OCI-LY7 (cell line): ENCODE measurements around the gene TMEM38A. TPM values are rescaled to one million over a fixed set of nuclear protein-coding genes. Genes with fewer than 3 reads are reported as not detected.

ENCODE experiments used
- Bru-seq: library from RNA; stranded (reverse); fragments of 400-500 nt; gene quantifications from one replicate; lab custom pipeline; 2021; lab: Mats Ljungman, UMichigan
- BruChase-seq, 2 experiments: library from RNA; stranded (reverse); fragments of 400-500 nt; gene quantifications; one replicate each; lab custom pipeline; 2021; lab: Mats Ljungman, UMichigan
- BruUV-seq: library from RNA; stranded (reverse); fragments of 400-500 nt; replicated peaks from 2 replicates; lab custom pipeline; 2021; lab: Mats Ljungman, UMichigan
- CTCF ChIA-PET: fragments of 300-600 bp; sonication (Branson Sonifier 250); formaldehyde crosslinking; loops from one replicate; lab custom pipeline; 2022; ENCODE audit warnings: antibody characterized with exemption; ENCODE audit not compliant: unreplicated experiment; lab: Charles Lee
- POLR2A ChIA-PET: fragments of 300-600 bp; sonication (Branson Sonifier 250); formaldehyde crosslinking; loops from one replicate; lab custom pipeline; 2022; ENCODE audit warnings: antibody characterized with exemption; lab: Charles Lee
- DNase-seq: peaks from one replicate; pipeline ENCODE4 v3.0.0-alpha.2; 2015; ENCODE audit warnings: low spot score
- H2AFZ ChIP-seq: fragments of 200-600 bp; sonication (generic), shearing (Covaris generic); 2 replicates; pipeline ENCODE4 v1.6.1; 2014; ENCODE audit warnings: mild to moderate bottlenecking, antibody characterized with exemption, low read length, moderate library complexity
- H3K27ac ChIP-seq: fragments of 200-600 bp; sonication (generic); 2 replicates; pipeline ENCODE4 v1.5.1; 2014; ENCODE audit warnings: mixed run types, low read depth, mild to moderate bottlenecking, moderate library complexity, low read length, inconsistent platforms; ENCODE audit not compliant: poor library complexity, severe bottlenecking
- H3K36me3 ChIP-seq: fragments of 200-600 bp; sonication (generic); 2 replicates; pipeline ENCODE4 v1.6.1; 2014; ENCODE audit warnings: mild to moderate bottlenecking, antibody characterized with exemption, low read length, moderate library complexity, mixed read lengths; ENCODE audit not compliant: insufficient read depth
- H3K4me1 ChIP-seq: fragments of 200-600 bp; sonication (generic); 2 replicates; pipeline ENCODE4 v1.5.1; 2014; ENCODE audit warnings: mild to moderate bottlenecking, low read length; ENCODE audit not compliant: insufficient read depth, poor library complexity, severe bottlenecking
- H3K4me2 ChIP-seq: fragments of 200-600 bp; sonication (generic); 2 replicates; pipeline ENCODE4 v1.6.1; 2014; ENCODE audit warnings: mild to moderate bottlenecking, low read length
- H3K4me3 ChIP-seq: fragments of 200-600 bp; sonication (generic); 2 replicates; pipeline ENCODE4 v1.5.1; 2014; ENCODE audit warnings: mild to moderate bottlenecking, low read depth, low read length; ENCODE audit not compliant: poor library complexity, severe bottlenecking
- H3K79me2 ChIP-seq: fragments of 200-600 bp; sonication (generic); 2 replicates; pipeline ENCODE4 v1.6.1; 2016; ENCODE audit warnings: low read depth, mild to moderate bottlenecking, low read length, moderate library complexity, mixed read lengths; ENCODE audit not compliant: insufficient read depth
- H3K9me2 ChIP-seq: fragments of 200-600 bp; sonication (generic); 2 replicates; pipeline ENCODE4 v1.6.1; 2016; ENCODE audit warnings: mild to moderate bottlenecking, low read length, mixed read lengths; ENCODE audit not compliant: insufficient read depth
- H3K9me3 ChIP-seq: fragments of 200-600 bp; sonication (generic); 2 replicates; pipeline ENCODE4 v1.6.1; 2014; ENCODE audit warnings: mild to moderate bottlenecking, mixed run types, low read length, mixed read lengths
- H4K20me1 ChIP-seq: fragments of 200-600 bp; sonication (generic); 2 replicates; pipeline ENCODE4 v1.6.1; 2014; ENCODE audit warnings: mild to moderate bottlenecking, antibody characterized with exemption, low read length, moderate library complexity, mixed read lengths; ENCODE audit not compliant: insufficient read depth
- EZH2phosphoT487 ChIP-seq: fragments of 200-600 bp; sonication (generic); IDR thresholded peaks from 2 replicates; pipeline ENCODE4 v1.6.1; 2018; ENCODE audit warnings: low read depth, borderline replicate concordance, mild to moderate bottlenecking, mixed run types, antibody characterized with exemption, low read length, moderate library complexity, mixed read lengths
- intact Hi-C: fragments of 100-400 bp; cut with micrococcal nuclease; formaldehyde crosslinking; loops from one replicate; pipeline ENCODE4 v1.10.0; 2022; ENCODE audit not compliant: unreplicated experiment
- long read RNA-seq: library from polyadenylated mRNA; stranded (forward); transcript quantifications from one replicate; pipeline ENCODE4 v2.0.0, GENCODE V29; 2022
- total RNA-seq, 2 experiments: library from RNA; depleted of rRNA in 1 of 2; stranded (reverse); fragments of >200 nt in 1 of 2; shearing (Covaris generic) in 1 of 2; gene quantifications; 2 replicates each; pipeline ENCODE4 v1.2.3, GENCODE V29; 2014 to 2022
- TF ChIP-seq, protein P1 (sequence below): fragments of 200-600 bp; sonication (generic); conservative IDR thresholded peaks from 2 replicates; pipeline ENCODE4 v1.5.1; 2014; ENCODE audit warnings: mild to moderate bottlenecking, antibody characterized with exemption, low read length, moderate library complexity, mixed read lengths

Gene TMEM38A, protein sequence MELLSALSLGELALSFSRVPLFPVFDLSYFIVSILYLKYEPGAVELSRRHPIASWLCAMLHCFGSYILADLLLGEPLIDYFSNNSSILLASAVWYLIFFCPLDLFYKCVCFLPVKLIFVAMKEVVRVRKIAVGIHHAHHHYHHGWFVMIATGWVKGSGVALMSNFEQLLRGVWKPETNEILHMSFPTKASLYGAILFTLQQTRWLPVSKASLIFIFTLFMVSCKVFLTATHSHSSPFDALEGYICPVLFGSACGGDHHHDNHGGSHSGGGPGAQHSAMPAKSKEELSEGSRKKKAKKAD
- total RNA-seq (2014; rRNA removed; shearing (Covaris generic)) (10.3 and 20.4 TPM in 2 replicates), total RNA-seq (2022) (18.1 and 23.6 TPM in 2 replicates), Bru-seq, nascent RNA (percentile 60 among the genes with signal in this experiment), BruChase-seq, experiment 1, labeled RNA remaining after a 6-hour chase (percentile 76 among the genes with signal in this experiment), BruChase-seq, experiment 2, labeled RNA remaining after a 2-hour chase (percentile 67 among the genes with signal in this experiment)
- long read RNA-seq, transcript TMEM38A-202 (3 exons, 798 nt) = minor isoform, 9 of 49 reads
- long read RNA-seq, transcript TMEM38A-201 (6 exons, 2,649 nt) = major isoform, 20 of 49 reads
- long read RNA-seq, partial matches to known transcripts = 4 of 49 reads
- long read RNA-seq, other reads (novel, unspliced or antisense) = 16 of 49 reads

DNA sequence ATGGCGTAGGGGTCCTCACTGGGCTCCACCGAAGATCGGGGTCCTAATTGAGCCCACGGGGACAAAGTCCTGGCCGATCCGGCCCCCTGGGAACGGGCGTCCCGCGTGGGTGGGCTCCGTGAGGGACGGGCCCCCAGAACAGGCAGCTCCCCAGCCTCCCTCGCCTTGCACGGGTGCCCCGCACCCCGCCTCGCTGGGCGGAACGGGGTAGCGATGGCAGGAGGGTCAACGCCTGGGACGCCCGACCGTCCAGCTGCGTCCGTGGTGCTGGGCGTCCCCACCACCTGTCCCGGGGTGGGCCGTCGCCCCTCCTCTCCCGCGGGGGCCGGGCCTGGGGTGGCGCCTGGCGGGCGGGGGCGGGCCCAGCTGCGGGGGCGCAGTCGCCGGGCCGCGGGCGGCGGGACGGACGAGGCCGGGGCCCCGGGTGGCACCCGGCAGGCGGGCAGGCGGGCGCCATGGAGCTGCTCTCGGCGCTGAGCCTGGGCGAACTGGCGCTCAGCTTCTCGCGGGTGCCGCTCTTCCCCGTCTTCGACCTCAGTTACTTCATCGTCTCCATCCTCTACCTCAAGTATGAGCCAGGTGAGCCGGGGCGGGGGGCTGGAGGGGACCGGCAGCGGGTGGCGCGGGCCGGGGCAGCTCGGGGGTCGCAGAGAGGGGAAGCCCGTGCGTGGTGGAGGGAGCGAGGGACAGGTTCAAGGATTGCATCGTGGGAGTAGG is at the start of gene TMEM38A:
TSS of gene TMEM38A (plus strand) at position 377 of the 717 bp plus-strand sequence. CDS start at position 456, 79 bp downstream.
- H2AFZ ChIP-seq = peak within 1 kb of the TSS; percentile 52; the same call in 1 of the 2 replicates
- ChIA-PET CTCF (interaction anchor here (0.7 kb wide), 1 partner anchor 433 kb away, joined by 3 read pairs; no protein-coding TSS in a partner anchor), POLR2A (interaction anchor here (0.6 to 1.0 kb wide), 2 partner anchors 23 to 74 kb away, joined by 3 to 6 read pairs; no protein-coding TSS in a partner anchor)
- peak within 1 kb of the TSS; percentile 96 for H3K4me3 ChIP-seq
- no peaks in the 10 kb centered on the region for H3K9me3 ChIP-seq
- peak; percentile 57 for DNase-seq
- H3K4me1 ChIP-seq = peaks cover 29% of the 10 kb centered on the region
- H3K27ac ChIP-seq = peak within 1 kb of the TSS; percentile 83
- H3K79me2 ChIP-seq = peaks cover 50% of the 10 kb centered on the region
- H4K20me1 ChIP-seq = peaks cover 21% of the 10 kb centered on the region
- BruUV-seq = no TSS peak
- H3K36me3 ChIP-seq = peaks cover 36% of the 10 kb centered on the region
- intact Hi-C loops = loop anchor here (1.0 to 5.0 kb wide), 3 partner anchors 33 to 74 kb away; partner anchors contain the start of gene MED26
- TF ChIP-seq EZH2phosphoT487 = no peak
- TF ChIP-seq, protein P1, sequence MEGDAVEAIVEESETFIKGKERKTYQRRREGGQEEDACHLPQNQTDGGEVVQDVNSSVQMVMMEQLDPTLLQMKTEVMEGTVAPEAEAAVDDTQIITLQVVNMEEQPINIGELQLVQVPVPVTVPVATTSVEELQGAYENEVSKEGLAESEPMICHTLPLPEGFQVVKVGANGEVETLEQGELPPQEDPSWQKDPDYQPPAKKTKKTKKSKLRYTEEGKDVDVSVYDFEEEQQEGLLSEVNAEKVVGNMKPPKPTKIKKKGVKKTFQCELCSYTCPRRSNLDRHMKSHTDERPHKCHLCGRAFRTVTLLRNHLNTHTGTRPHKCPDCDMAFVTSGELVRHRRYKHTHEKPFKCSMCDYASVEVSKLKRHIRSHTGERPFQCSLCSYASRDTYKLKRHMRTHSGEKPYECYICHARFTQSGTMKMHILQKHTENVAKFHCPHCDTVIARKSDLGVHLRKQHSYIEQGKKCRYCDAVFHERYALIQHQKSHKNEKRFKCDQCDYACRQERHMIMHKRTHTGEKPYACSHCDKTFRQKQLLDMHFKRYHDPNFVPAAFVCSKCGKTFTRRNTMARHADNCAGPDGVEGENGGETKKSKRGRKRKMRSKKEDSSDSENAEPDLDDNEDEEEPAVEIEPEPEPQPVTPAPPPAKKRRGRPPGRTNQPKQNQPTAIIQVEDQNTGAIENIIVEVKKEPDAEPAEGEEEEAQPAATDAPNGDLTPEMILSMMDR = no peak
- H3K9me2 ChIP-seq = no peaks in the 10 kb centered on the region
- peak within 1 kb of the TSS; percentile 100 for H3K4me2 ChIP-seq

DNA sequence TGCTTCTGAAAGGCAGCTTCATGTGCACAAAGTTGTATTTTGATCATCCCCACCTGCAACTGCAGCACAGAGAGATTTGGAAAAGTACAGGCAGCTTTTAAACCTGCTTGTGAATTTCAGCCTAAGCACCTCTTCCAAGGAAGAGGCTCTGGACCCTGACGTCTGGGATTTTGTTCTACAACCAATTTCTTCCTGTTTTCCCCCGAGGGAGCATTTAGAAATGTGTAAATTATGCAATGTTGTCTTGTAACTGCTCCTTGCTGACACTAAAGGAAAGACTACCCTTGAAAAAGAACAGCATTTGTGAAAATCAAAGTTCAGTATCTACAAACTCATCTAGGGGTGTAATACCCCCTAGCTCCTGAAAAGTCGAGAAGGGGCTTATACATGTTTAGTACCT is 48.3 kb upstream of the TMEM38A start:
- intact Hi-C loops = no loop called here
- no peak overlapping the region for H3K27ac ChIP-seq
- BruUV-seq = no TSS peak

More for the DNA sequence above, 48.3 kb upstream of the TMEM38A start:
- ChIA-PET POLR2A (interaction anchor here (0.6 to 0.8 kb wide), 2 partner anchors 10 to 54 kb away, joined by 3 to 7 read pairs; no protein-coding TSS in a partner anchor), CTCF (no interaction called here)
- Histone ChIP-seq H3K79me2 (peaks cover 100% of the 10 kb centered on the region), H3K4me1 (peaks cover 65% of the 10 kb centered on the region), H2AFZ (no peak overlapping the region), H3K4me3 (no peak overlapping the region), H3K36me3 (peaks cover 18% of the 10 kb centered on the region; the same call in 1 of the 2 replicates), H3K4me2 (no peak overlapping the region), H3K9me2 (no peaks in the 10 kb centered on the region), H3K9me3 (no peaks in the 10 kb centered on the region), H4K20me1 (peaks cover 52% of the 10 kb centered on the region)
- TF ChIP-seq, protein P1 = no peak
- TF ChIP-seq EZH2phosphoT487 = no peak
- DNase-seq = no peak
